8988T (cell line): ENCODE measurements around the gene RBM23.

Source experiments
- DNase-seq: peaks from one replicate; pipeline ENCODE4 v3.0.0; 2011

Gene RBM23

GRCh38 chr14:22884738-22885523, 34.0 kb downstream of the RBM23 start:
- DNase-seq = no peak

- no peak for DNase-seq
These were observed 34.7 kb downstream of the RBM23 start for GRCh38 chr14:22884076-22884737.

GRCh38 chr14:22883173-22883976, 35.6 kb downstream of the RBM23 start, which contains the start of gene REM2:
Gene REM2, plus strand, starts transcription at chr14:22883222. Its CDS starts 66 bp downstream, at chr14:22883288.
- DNase-seq = no peak

- DNase-seq = no peak
These were observed 36.3 kb downstream of the RBM23 start for GRCh38 chr14:22882529-22883172.

GRCh38 chr14:22882064-22882463, 36.9 kb downstream of the RBM23 start:
- no peak for DNase-seq

GRCh38 chr14:22878271-22879246, 40.4 kb downstream of the RBM23 start:
- no peak for DNase-seq

- DNase-seq = no peak
These were observed 41.9 kb downstream of the RBM23 start for GRCh38 chr14:22877000-22877501.

GRCh38 chr14:22875748-22876319, 43.1 kb downstream of the RBM23 start:
- DNase-seq = no peak

GRCh38 chr14:22875003-22875747, 43.8 kb downstream of the RBM23 start:
- DNase-seq = no peak

- DNase-seq = no peak
These were observed 46.0 kb downstream of the RBM23 start for GRCh38 chr14:22872833-22873520.

GRCh38 chr14:22872033-22872832, 46.7 kb downstream of the RBM23 start:
- DNase-seq = peak; percentile 62

- DNase-seq = peak; percentile 47
These were observed 47.5 kb downstream of the RBM23 start, which contains the start of gene LRP10 for GRCh38 chr14:22871224-22872032. Gene LRP10, plus strand, starts transcription at chr14:22871740. Its CDS starts 564 bp downstream, at chr14:22872304.

- DNase-seq = no peak
These were observed 48.1 kb downstream of the RBM23 start for GRCh38 chr14:22870811-22871223.

- no peak for DNase-seq
These were observed 52.1 kb downstream of the RBM23 start for GRCh38 chr14:22866874-22867273.

GRCh38 chr14:22865424-22866405, 53.2 kb downstream of the RBM23 start:
- DNase-seq = no peak

- no peak for DNase-seq
These were observed 54.0 kb downstream of the RBM23 start for GRCh38 chr14:22864979-22865378.
